Measurements from ENCODE around the gene NCAPD3.

NCAPD3 gene

DNA sequence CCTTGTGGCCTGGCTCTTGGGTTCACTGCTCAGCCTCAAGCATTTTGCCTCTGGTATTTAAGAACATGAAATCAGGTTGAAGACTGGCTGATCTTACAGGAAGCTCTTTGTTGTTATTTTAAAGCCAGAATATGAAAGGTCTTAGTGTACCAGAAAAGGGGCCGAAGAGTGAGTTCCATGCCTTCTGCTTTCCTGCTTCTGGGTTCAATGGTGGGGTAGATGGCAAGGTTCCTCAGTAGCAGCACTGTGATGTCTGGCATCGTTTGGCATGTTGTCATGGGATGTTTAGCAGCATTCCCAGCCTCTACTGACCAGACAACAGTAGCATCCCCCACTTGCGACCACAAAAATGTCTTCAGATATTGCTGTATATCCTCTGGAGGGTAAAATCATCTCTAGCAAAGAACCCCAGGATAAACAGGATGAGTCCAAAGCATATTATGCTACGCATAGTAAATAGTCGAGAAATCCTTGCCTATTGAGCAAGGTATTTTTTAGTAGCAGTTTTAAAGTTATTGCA is 3.1 kb upstream of the NCAPD3 start:
- TF ChIP-seq POLR2AphosphoS5 (IDR thresholded peaks at IDR 0.05; ENCODE audit: borderline replicate concordance, low read depth, low read length) (no peak), EZH2 (IDR thresholded peaks at IDR 0.05) (no peak), FOXP2 (optimal IDR thresholded peaks at IDR 0.05; ENCODE audit: control extremely low read depth, extremely low read length, insufficient read depth) (no peak)
- Histone ChIP-seq H3K9ac (ENCODE audit: insufficient read length) (no peak overlapping the region), H3K9me3 (ENCODE audit: low read depth, low read length) (no peaks in the 10 kb centered on the region), H3K4me3 (peak overlapping the region; percentile 99; the same call in 1 of the 2 replicates), H3K36me3 (ENCODE audit: insufficient read depth, low read length) (0 out of 2 replicates have a peak, but pooled peaks cover 6% of the 10 kb centered on the region), H3K27ac (no peak overlapping the region)
- DNase-seq (ENCODE audit: low read depth, low spot score): no peak

DNA sequence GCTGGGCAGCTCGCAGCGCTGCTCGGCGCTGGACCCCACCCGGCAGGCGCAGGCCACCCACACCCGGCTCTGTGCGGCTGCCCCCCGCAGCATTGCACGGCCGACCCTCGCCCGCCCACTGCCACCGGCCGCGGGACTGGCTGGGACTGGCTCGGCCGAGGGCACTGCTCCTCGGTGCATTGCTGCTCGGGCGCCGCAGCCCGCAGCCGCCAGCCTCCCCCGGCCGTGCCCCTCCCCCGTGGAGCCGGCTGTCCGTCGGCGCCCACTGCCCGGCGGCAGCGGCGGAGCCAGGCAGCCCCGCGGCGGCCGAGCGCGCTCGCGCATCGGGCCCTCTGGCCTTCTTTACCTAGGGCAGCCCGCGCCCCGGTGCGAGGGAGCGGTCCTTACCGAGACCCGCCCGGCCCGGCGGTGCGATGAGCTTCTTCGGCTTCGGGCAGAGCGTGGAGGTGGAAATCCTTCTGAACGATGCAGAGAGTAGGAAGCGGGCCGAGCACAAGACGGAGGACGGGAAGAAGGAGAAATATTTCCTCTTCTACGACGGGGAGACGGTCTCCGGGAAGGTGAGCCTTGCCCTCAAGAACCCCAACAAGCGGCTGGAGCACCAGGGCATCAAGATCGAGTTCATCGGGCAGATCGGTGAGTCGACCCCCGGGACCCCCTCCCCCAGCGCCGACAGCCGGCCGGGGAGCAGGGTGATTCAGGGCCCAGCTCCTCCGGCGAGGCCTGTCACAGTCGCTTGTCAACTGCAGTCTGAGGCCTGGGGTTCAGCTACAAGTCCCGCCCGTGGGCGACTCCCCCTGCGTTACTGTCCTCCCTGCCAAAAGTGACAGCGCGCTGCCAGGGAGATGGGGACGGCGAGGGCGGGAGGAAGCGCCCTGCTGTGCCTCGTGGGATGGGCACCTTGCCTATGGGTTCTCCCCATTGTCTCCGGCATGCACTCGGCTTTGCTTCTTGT is 1.2 kb upstream of the NCAPD3 start:
- DNase-seq (ENCODE audit: low read depth, low spot score): no peak
- Histone ChIP-seq H3K9ac (ENCODE audit: insufficient read length) (peak overlapping the region; percentile 73), H3K36me3 (ENCODE audit: insufficient read depth, low read length) (peaks cover 14% of the 10 kb centered on the region), H3K9me3 (ENCODE audit: low read depth, low read length) (no peaks in the 10 kb centered on the region), H3K27ac (no peak overlapping the region), H3K4me3 (peak overlapping the region; percentile 99)
- TF ChIP-seq FOXP2 (optimal IDR thresholded peaks at IDR 0.05; ENCODE audit: control extremely low read depth, extremely low read length, insufficient read depth): no peak

DNA sequence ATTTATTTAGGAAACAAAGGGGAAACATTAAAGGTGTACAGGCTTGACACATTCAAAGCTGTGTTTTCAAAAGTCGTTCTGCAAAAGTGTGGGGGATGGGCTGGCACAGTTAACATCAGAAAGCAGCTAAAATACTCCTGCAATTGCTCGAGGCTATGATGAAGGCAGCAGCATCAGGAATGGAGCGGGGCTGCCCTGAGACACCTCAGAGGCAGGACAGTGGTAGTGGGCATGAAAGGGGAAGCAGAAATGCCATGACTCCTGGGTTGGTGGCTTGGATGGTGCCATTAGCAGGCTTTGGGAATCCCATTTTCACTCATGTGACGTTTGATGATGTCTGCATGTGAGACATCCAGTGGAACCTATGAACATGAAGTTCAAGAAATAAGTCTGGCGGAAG is 646 bp downstream of the NCAPD3 start:
- Histone ChIP-seq H3K36me3 (ENCODE audit: insufficient read depth, low read length) (peaks cover 31% of the 10 kb centered on the region), H3K9me3 (ENCODE audit: low read depth, low read length) (no peaks in the 10 kb centered on the region), H3K27ac (no peak overlapping the region), H3K4me3 (peak overlapping the region; percentile 99), H3K9ac (ENCODE audit: insufficient read length) (peak overlapping the region; percentile 78)
- no peak for DNase-seq (ENCODE audit: low read depth, low spot score)
- no peak for TF ChIP-seq FOXP2 (optimal IDR thresholded peaks at IDR 0.05; ENCODE audit: control extremely low read depth, extremely low read length, insufficient read depth)
- TF ChIP-seq POLR2AphosphoS5 (IDR thresholded peaks at IDR 0.05; ENCODE audit: borderline replicate concordance, low read depth, low read length): no peak

DNA sequence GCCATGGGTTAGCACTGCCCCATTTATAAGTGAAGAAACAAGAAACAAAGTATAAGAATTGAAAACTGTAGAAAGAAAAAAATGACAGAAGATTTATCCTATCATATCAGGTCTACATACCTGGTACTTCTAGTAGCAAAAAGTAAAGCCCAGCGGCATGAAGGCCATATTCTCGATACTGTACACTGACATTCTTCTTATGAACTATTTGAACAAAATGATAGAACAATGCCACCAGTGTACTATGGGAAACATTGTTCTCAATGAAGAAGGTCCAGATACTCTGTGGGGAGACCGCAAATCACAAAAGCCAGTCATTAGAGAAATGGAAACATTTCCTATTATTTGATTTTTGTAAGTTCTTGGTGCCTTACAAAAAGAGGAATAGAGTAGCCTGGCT is 7.0 kb downstream of the NCAPD3 start:
- no peak overlapping the region for H3K4me3 ChIP-seq
- peaks cover 78% of the 10 kb centered on the region for H3K36me3 ChIP-seq (ENCODE audit: insufficient read depth, low read length)
- H3K27ac ChIP-seq: no peak overlapping the region
- DNase-seq (ENCODE audit: low read depth, low spot score): no peak
- TF ChIP-seq FOXP2 (optimal IDR thresholded peaks at IDR 0.05; ENCODE audit: control extremely low read depth, extremely low read length, insufficient read depth) (no peak), EZH2 (IDR thresholded peaks at IDR 0.05) (no peak), POLR2AphosphoS5 (IDR thresholded peaks at IDR 0.05; ENCODE audit: borderline replicate concordance, low read depth, low read length) (no peak)
- no peak overlapping the region for H3K9ac ChIP-seq (ENCODE audit: insufficient read length)
- H3K9me3 ChIP-seq (ENCODE audit: low read depth, low read length): no peaks in the 10 kb centered on the region

DNA sequence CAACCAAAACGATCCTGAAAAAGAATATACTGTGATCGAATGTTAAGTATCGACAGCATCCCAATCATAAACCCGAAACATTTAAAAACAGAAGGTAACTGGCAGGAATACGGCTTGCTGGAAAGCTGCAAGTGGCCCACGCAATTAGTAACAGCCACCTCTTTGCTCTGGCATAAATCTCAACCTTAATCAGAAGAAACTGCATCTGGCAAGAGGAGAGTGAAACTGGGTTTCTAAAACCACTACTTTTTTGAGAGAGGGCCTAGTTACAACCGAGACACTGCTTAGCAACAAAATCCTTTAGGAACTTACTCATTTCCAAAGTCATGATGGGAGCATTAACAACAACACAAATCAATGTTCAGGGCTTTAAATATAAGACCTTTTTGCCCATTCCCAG is 7.9 kb downstream of the NCAPD3 start:
- H3K27ac ChIP-seq: no peak overlapping the region
- TF ChIP-seq EZH2 (IDR thresholded peaks at IDR 0.05) (no peak), FOXP2 (optimal IDR thresholded peaks at IDR 0.05; ENCODE audit: control extremely low read depth, extremely low read length, insufficient read depth) (no peak), POLR2AphosphoS5 (IDR thresholded peaks at IDR 0.05; ENCODE audit: borderline replicate concordance, low read depth, low read length) (no peak)
- no peaks in the 10 kb centered on the region for H3K9me3 ChIP-seq (ENCODE audit: low read depth, low read length)
- peaks cover 87% of the 10 kb centered on the region for H3K36me3 ChIP-seq (ENCODE audit: insufficient read depth, low read length)
- H3K9ac ChIP-seq (ENCODE audit: insufficient read length): no peak overlapping the region
- no peak for DNase-seq (ENCODE audit: low read depth, low spot score)
- H3K4me3 ChIP-seq: no peak overlapping the region

DNA sequence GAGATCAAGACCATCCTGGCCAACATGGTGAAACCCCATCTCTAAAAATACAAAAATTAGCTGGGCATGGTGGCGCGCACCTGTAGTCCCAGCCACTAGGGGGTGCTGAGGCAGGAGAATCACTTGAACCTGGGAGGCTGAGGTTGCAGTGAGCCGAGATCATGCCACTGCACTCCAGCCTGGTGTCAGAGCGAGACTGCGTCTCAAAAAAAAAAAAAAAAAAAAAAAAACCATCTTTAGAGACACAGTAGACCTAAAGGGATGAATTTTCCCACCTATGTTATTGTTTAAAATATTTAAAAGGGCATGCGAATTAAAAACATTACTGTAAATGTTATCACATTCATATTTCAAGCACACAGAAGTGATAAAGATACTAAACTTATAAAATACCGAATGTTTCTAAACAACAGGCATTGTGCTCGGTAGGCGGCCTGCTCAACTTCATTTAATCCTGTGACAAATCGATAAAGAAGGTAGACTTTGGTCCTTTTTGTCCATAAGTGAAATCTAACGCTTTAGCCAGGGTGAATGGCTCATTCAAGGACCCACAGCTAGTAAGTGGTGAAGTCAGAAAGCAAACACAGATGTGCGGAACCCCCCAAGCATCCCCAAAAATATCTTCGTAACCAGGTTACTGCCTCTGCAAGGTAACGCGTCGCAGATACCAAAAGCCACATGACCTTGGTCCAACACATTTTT is 16.1 kb downstream of the NCAPD3 start:
- Histone ChIP-seq H3K27ac (no peak overlapping the region), H3K36me3 (ENCODE audit: insufficient read depth, low read length) (peaks cover 91% of the 10 kb centered on the region), H3K9ac (ENCODE audit: insufficient read length) (no peak overlapping the region), H3K4me3 (no peak overlapping the region), H3K9me3 (ENCODE audit: low read depth, low read length) (no peaks in the 10 kb centered on the region)
- no peak for TF ChIP-seq FOXP2 (optimal IDR thresholded peaks at IDR 0.05; ENCODE audit: control extremely low read depth, extremely low read length, insufficient read depth)
- DNase-seq (ENCODE audit: low read depth, low spot score): no peak

DNA sequence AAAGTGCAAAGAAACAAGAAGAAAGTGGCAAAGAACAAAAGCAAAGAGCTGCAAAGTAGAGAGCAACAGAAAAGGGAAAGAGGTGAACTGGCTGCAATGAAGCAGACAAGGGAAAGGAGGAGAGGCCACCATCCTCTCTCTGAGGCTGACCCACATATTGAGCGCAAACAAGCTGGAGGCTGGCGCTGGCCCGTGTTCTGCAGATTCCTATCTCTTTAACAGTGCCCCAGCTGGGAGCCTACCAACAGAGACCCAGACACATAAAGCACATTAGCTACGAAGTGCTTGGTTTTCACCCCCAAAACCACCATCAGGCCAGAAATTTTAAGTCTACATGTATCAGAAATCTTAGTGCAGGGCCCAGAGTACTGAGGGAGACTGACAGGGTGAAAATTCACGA is 17.6 kb downstream of the NCAPD3 start:
- no peak overlapping the region for H3K27ac ChIP-seq
- H3K4me3 ChIP-seq: no peak overlapping the region
- no peak overlapping the region for H3K9ac ChIP-seq (ENCODE audit: insufficient read length)
- DNase-seq (ENCODE audit: low read depth, low spot score): no peak
- no peak for TF ChIP-seq EZH2 (IDR thresholded peaks at IDR 0.05)
- TF ChIP-seq FOXP2 (optimal IDR thresholded peaks at IDR 0.05; ENCODE audit: control extremely low read depth, extremely low read length, insufficient read depth): no peak
- TF ChIP-seq POLR2AphosphoS5 (IDR thresholded peaks at IDR 0.05; ENCODE audit: borderline replicate concordance, low read depth, low read length): no peak
- no peaks in the 10 kb centered on the region for H3K9me3 ChIP-seq (ENCODE audit: low read depth, low read length)
- H3K36me3 ChIP-seq (ENCODE audit: insufficient read depth, low read length): peaks cover 93% of the 10 kb centered on the region

DNA sequence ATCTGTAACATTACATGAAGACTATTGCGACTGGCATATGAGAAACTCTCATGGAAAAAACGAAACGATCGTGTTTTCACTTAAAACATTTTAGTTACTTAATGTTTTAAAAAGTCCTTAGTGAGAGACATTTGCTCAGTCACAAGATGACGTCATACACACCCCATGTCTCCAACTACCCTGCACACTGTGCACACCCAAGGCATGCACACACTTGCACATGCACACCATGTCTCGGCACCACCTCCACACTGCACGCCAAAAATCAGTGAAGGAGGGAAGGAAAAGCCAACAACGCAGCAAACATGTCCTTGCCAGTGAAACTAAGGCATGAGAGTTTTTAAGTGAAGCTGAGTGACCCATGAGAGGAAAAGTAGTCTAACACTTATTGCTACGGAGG is 18.0 kb downstream of the NCAPD3 start:
- DNase-seq (ENCODE audit: low read depth, low spot score): no peak
- H3K27ac ChIP-seq: no peak overlapping the region
- H3K4me3 ChIP-seq: no peak overlapping the region
- H3K9ac ChIP-seq (ENCODE audit: insufficient read length): no peak overlapping the region
- TF ChIP-seq POLR2AphosphoS5 (IDR thresholded peaks at IDR 0.05; ENCODE audit: borderline replicate concordance, low read depth, low read length): no peak
- TF ChIP-seq FOXP2 (optimal IDR thresholded peaks at IDR 0.05; ENCODE audit: control extremely low read depth, extremely low read length, insufficient read depth): no peak
- TF ChIP-seq EZH2 (IDR thresholded peaks at IDR 0.05): no peak
- peaks cover 93% of the 10 kb centered on the region for H3K36me3 ChIP-seq (ENCODE audit: insufficient read depth, low read length)
- H3K9me3 ChIP-seq (ENCODE audit: low read depth, low read length): no peaks in the 10 kb centered on the region
